CD8-positive, alpha-beta memory T cell (primary cell): Measurements from ENCODE around the gene SAT2. TPM values are rescaled to one million over a fixed set of nuclear protein-coding genes. Genes with fewer than 3 reads are reported as not detected.

ENCODE experiments used
- CTCF ChIA-PET: fragments of 350-600 bp; sonication (Branson Sonifier 250); formaldehyde crosslinking; loops from one replicate; lab custom pipeline; 2021; ENCODE audit warnings: antibody characterized with exemption; lab: Charles Lee
- POLR2A ChIA-PET: fragments of 350-600 bp; sonication (Branson Sonifier 250); formaldehyde crosslinking; loops from one replicate; lab custom pipeline; 2021; ENCODE audit warnings: antibody characterized with exemption; lab: Charles Lee
- DNase-seq, 5 donors: peaks; one replicate each; pipeline versions ENCODE4 v3.0.0 to v3.0.0-alpha.2; 2020 to 2022; ENCODE audit warnings: mixed read lengths in 1 of 5
- H3K27ac ChIP-seq: one replicate; pipeline ENCODE4 v1.7.0; 2013; ENCODE audit warnings: low read depth, mild to moderate bottlenecking, low read length, moderate library complexity
- H3K27me3 ChIP-seq: 2 replicates; pipeline ENCODE4 v1.7.0; 2013; ENCODE audit warnings: low read length, mild to moderate bottlenecking; ENCODE audit not compliant: insufficient read depth, poor library complexity, severe bottlenecking
- H3K36me3 ChIP-seq: 2 replicates; pipeline ENCODE4 v1.7.0; 2013; ENCODE audit warnings: mild to moderate bottlenecking, low read length, moderate library complexity; ENCODE audit not compliant: insufficient read depth
- H3K4me1 ChIP-seq: 2 replicates; pipeline ENCODE4 v1.7.0; 2013; ENCODE audit warnings: mild to moderate bottlenecking, low read length, moderate library complexity; ENCODE audit not compliant: insufficient read depth
- H3K4me3 ChIP-seq: 2 replicates; pipeline ENCODE4 v1.7.0; 2013; ENCODE audit warnings: mild to moderate bottlenecking, low read length
- H3K9me3 ChIP-seq: 2 replicates; pipeline ENCODE4 v1.7.0; 2013; ENCODE audit warnings: mild to moderate bottlenecking, low read length
- H3K27ac Mint-ChIP-seq, 8 donors: one replicate each; pipeline ENCODE4 v1.8.0; 2020 to 2021; ENCODE audit warnings: mixed read lengths in 8 of 8, mild to moderate bottlenecking in 6 of 8, inconsistent platforms in 3 of 8, moderate library complexity in 3 of 8
- H3K27me3 Mint-ChIP-seq, 2 donors: one replicate each; pipeline ENCODE4 v1.8.0; 2020 to 2021; ENCODE audit warnings: mixed read lengths in 2 of 2, mild to moderate bottlenecking in 1 of 2, moderate library complexity in 1 of 2
- H3K36me3 Mint-ChIP-seq, 3 donors: one replicate each; pipeline ENCODE4 v1.8.0; 2020 to 2021; ENCODE audit warnings: mixed read lengths in 3 of 3, inconsistent platforms in 1 of 3, mild to moderate bottlenecking in 1 of 3
- H3K4me1 Mint-ChIP-seq, 3 donors: one replicate each; pipeline ENCODE4 v1.8.0; 2020 to 2021; ENCODE audit warnings: mixed read lengths in 3 of 3, inconsistent platforms in 1 of 3, mild to moderate bottlenecking in 1 of 3
- H3K4me3 Mint-ChIP-seq, 7 donors: one replicate each; pipeline ENCODE4 v1.8.0; 2020 to 2021; ENCODE audit warnings: mixed read lengths in 7 of 7, mild to moderate bottlenecking in 6 of 7, moderate library complexity in 4 of 7, inconsistent platforms in 2 of 7
- H3K9me3 Mint-ChIP-seq, 5 donors: one replicate each; pipeline ENCODE4 v1.8.0; 2020 to 2022; ENCODE audit warnings: mixed read lengths in 5 of 5, mild to moderate bottlenecking in 3 of 5, moderate library complexity in 2 of 5, inconsistent platforms in 1 of 5
- polyA plus RNA-seq: library from polyadenylated mRNA; unstranded; fragments of 300-500 nt; fragmentation: Illumina TruSeq; gene quantifications from one replicate; pipeline ENCODE4 v1.2.3, GENCODE V29; 2021
- total RNA-seq, 2 experiments: library from RNA; stranded (reverse); gene quantifications; one replicate each; pipeline ENCODE4 v1.2.3, GENCODE V29; 2021

Gene SAT2
- 10 to 100 TPM; 18.4 to 21.6 TPM for total RNA-seq
- 37.0 TPM for polyA plus RNA-seq

GRCh38 chr17:7627250-7628121, at the start of gene SAT2:
Gene SAT2, minus strand, starts transcription at chr17:7627821. Its CDS starts 186 bp downstream, at chr17:7627635.
- Histone ChIP-seq H3K36me3 (no peaks in the 10 kb centered on the region), H3K9me3 (no peaks in the 10 kb centered on the region), H3K4me3 (peak within 1 kb of the TSS; percentile 90), H3K4me1 (peaks cover 10% of the 10 kb centered on the region), H3K27ac (peak within 1 kb of the TSS; percentile 69), H3K27me3 (no peaks in the 10 kb centered on the region)
- H3K4me3 Mint-ChIP-seq, result peak within 1 kb of the TSS; percentile 90 to 95 (median 93)
- ChIA-PET POLR2A (interaction anchor here (0.6 to 2.9 kb wide), 13 partner anchors 13 to 711 kb away, joined by 3 to 42 read pairs (median 5); partner anchors contain the start of genes ATP1B2, FXR2, MPDU1 and POLR2A), CTCF (interaction anchor here (0.8 to 5.6 kb wide), 7 partner anchors 12 to 60 kb away, joined by 3 to 34 read pairs (median 3); partner anchors contain the start of genes ATP1B2, FXR2, TP53 and WRAP53)
- H3K27me3 Mint-ChIP-seq, result no peaks in the 10 kb centered on the region
- peak within 1 kb of the TSS; percentile 70 to 97 (median 91) for H3K27ac Mint-ChIP-seq
- DNase-seq, result peak; percentile 80 to 93 (median 82)
- H3K4me1 Mint-ChIP-seq, result peaks cover 12 to 20% (median 13%) of the 10 kb centered on the region in 3 donors
- H3K36me3 Mint-ChIP-seq, result peaks cover 0 to 7% (median 0%) of the 10 kb centered on the region in 3 donors
- no peaks in the 10 kb centered on the region for H3K9me3 Mint-ChIP-seq

GRCh38 chr17:7676533-7676932, 48.9 kb upstream of the SAT2 start:
- peaks cover 0 to 4% (median 3%) of the 10 kb centered on the region in 5 donors for H3K9me3 Mint-ChIP-seq
- no peak overlapping the region for H3K4me3 Mint-ChIP-seq
- H3K27me3 Mint-ChIP-seq, result no peaks in the 10 kb centered on the region
- H3K36me3 Mint-ChIP-seq, result peaks cover 23 to 51% (median 26%) of the 10 kb centered on the region in 3 donors
- H3K27ac Mint-ChIP-seq, result peak overlapping the region in 1 of 8 donors; percentile 45
- Histone ChIP-seq H3K36me3 (peaks cover 24% of the 10 kb centered on the region), H3K4me1 (no peaks in the 10 kb centered on the region), H3K4me3 (no peak overlapping the region), H3K27me3 (no peaks in the 10 kb centered on the region), H3K27ac (no peak overlapping the region), H3K9me3 (peaks cover 8% of the 10 kb centered on the region)
- DNase-seq, result no peak
- ChIA-PET POLR2A (no interaction called here), CTCF (interaction anchor here (1.2 to 5.2 kb wide), 3 partner anchors 10 to 49 kb away, joined by 3 to 25 read pairs (median 3); partner anchors contain the start of genes SAT2, TP53 and WRAP53)
- peaks cover 7 to 14% (median 13%) of the 10 kb centered on the region in 3 donors for H3K4me1 Mint-ChIP-seq

GRCh38 chr17:7674934-7675333, 47.3 kb upstream of the SAT2 start:
- POLR2A ChIA-PET, result no interaction called here
- Histone ChIP-seq H3K4me1 (no peaks in the 10 kb centered on the region), H3K4me3 (no peak overlapping the region), H3K27ac (no peak overlapping the region), H3K36me3 (peaks cover 34% of the 10 kb centered on the region), H3K27me3 (no peaks in the 10 kb centered on the region), H3K9me3 (peaks cover 8% of the 10 kb centered on the region)
- Mint-ChIP-seq H3K27me3 (no peaks in the 10 kb centered on the region), H3K36me3 (peaks cover 29 to 63% (median 33%) of the 10 kb centered on the region in 3 donors), H3K4me1 (peaks cover 7 to 13% (median 11%) of the 10 kb centered on the region in 3 donors), H3K9me3 (peaks cover 0 to 4% (median 3%) of the 10 kb centered on the region in 5 donors), H3K4me3 (peak overlapping the region in 1 of 7 donors; percentile 3), H3K27ac (peak overlapping the region in 1 of 8 donors; percentile 26)
- no peak for DNase-seq
- CTCF ChIA-PET, result interaction anchor here (5.2 kb wide), 1 partner anchor 12 kb away, joined by 25 read pairs; the partner anchor contains the start of genes TP53 and WRAP53

GRCh38 chr17:7673239-7673638, 45.6 kb upstream of the SAT2 start:
- POLR2A ChIA-PET, result interaction anchor here (0.6 to 1.1 kb wide), 6 partner anchors 9 to 291 kb away, joined by 3 to 9 read pairs (median 3); partner anchors contain the start of genes MPDU1 and TP53
- peaks cover 5 to 8% (median 5%) of the 10 kb centered on the region in 3 donors for H3K4me1 Mint-ChIP-seq

GRCh38 chr17:7668482-7668881, 40.9 kb upstream of the SAT2 start:
- peaks cover 14 to 61% (median 20%) of the 10 kb centered on the region in 3 donors for H3K36me3 Mint-ChIP-seq
- ChIA-PET CTCF (no interaction called here), POLR2A (interaction anchor here (1.9 kb wide), 1 partner anchor 17 kb away, joined by 4 read pairs; no protein-coding TSS in a partner anchor)
- no peak overlapping the region for H3K4me3 Mint-ChIP-seq
- H3K27ac Mint-ChIP-seq, result no peak overlapping the region
- Histone ChIP-seq H3K36me3 (peaks cover 29% of the 10 kb centered on the region), H3K4me3 (no peak overlapping the region), H3K9me3 (peaks cover 3% of the 10 kb centered on the region), H3K4me1 (no peaks in the 10 kb centered on the region), H3K27ac (no peak overlapping the region), H3K27me3 (no peaks in the 10 kb centered on the region)
- H3K9me3 Mint-ChIP-seq, result peaks cover 0 to 4% (median 3%) of the 10 kb centered on the region in 5 donors
- no peaks in the 10 kb centered on the region for H3K27me3 Mint-ChIP-seq
- no peaks in the 10 kb centered on the region for H3K4me1 Mint-ChIP-seq
- no peak for DNase-seq

More at GRCh38 chr17:7673239-7673638, 45.6 kb upstream of the SAT2 start:
- Histone ChIP-seq H3K4me3 (no peak overlapping the region), H3K4me1 (no peaks in the 10 kb centered on the region), H3K27me3 (no peaks in the 10 kb centered on the region), H3K9me3 (peaks cover 8% of the 10 kb centered on the region), H3K36me3 (peaks cover 44% of the 10 kb centered on the region), H3K27ac (no peak overlapping the region)
- peaks cover 0 to 4% (median 3%) of the 10 kb centered on the region in 5 donors for H3K9me3 Mint-ChIP-seq
- peaks cover 29 to 77% (median 35%) of the 10 kb centered on the region in 3 donors for H3K36me3 Mint-ChIP-seq
- DNase-seq, result peak in 1 of 5 donors; percentile 21
- no peak overlapping the region for H3K27ac Mint-ChIP-seq
- CTCF ChIA-PET, result interaction anchor here (0.8 to 2.5 kb wide), 6 partner anchors 9 to 84 kb away, joined by 3 to 19 read pairs (median 3); partner anchors contain the start of genes ATP1B2, SOX15 and TP53
- H3K27me3 Mint-ChIP-seq, result no peaks in the 10 kb centered on the region
- no peak overlapping the region for H3K4me3 Mint-ChIP-seq

GRCh38 chr17:7667656-7668406, 40.2 kb upstream of the SAT2 start:
- Mint-ChIP-seq H3K27ac (no peak overlapping the region), H3K36me3 (peaks cover 8 to 56% (median 15%) of the 10 kb centered on the region in 3 donors), H3K4me3 (no peak overlapping the region), H3K9me3 (no peaks in the 10 kb centered on the region), H3K4me1 (no peaks in the 10 kb centered on the region), H3K27me3 (no peaks in the 10 kb centered on the region)
- CTCF ChIA-PET, result interaction anchor here (1.5 to 1.9 kb wide), 3 partner anchors 9 to 20 kb away, joined by 3 to 9 read pairs (median 4); partner anchors contain the start of gene TP53
- POLR2A ChIA-PET, result interaction anchor here (0.5 to 1.9 kb wide), 2 partner anchors 17 to 913 kb away, joined by 4 to 8 read pairs; no protein-coding TSS in a partner anchor
- no peak overlapping the region for H3K27ac ChIP-seq
- H3K27me3 ChIP-seq, result no peaks in the 10 kb centered on the region
- peaks cover 23% of the 10 kb centered on the region for H3K36me3 ChIP-seq
- no peaks in the 10 kb centered on the region for H3K4me1 ChIP-seq
- H3K9me3 ChIP-seq, result no peaks in the 10 kb centered on the region
- no peak for DNase-seq
- H3K4me3 ChIP-seq, result no peak overlapping the region

- Histone ChIP-seq H3K9me3 (no peaks in the 10 kb centered on the region), H3K36me3 (no peaks in the 10 kb centered on the region), H3K4me1 (no peaks in the 10 kb centered on the region), H3K27me3 (no peaks in the 10 kb centered on the region), H3K4me3 (no peak overlapping the region), H3K27ac (no peak overlapping the region)
- Mint-ChIP-seq H3K27ac (no peak overlapping the region), H3K36me3 (no peaks in the 10 kb centered on the region), H3K27me3 (peaks cover 8 to 10% of the 10 kb centered on the region in 2 donors), H3K4me1 (peaks cover 0 to 2% (median 0%) of the 10 kb centered on the region in 3 donors), H3K9me3 (peaks cover 0 to 2% (median 0%) of the 10 kb centered on the region in 5 donors), H3K4me3 (no peak overlapping the region)
- POLR2A ChIA-PET, result no interaction called here
- DNase-seq, result no peak
- CTCF ChIA-PET, result no interaction called here
These were observed 29.5 kb upstream of the SAT2 start for GRCh38 chr17:7656958-7657609.
